Measurements from ENCODE around the gene CARS1. TPM values are rescaled to one million over a fixed set of nuclear protein-coding genes. Genes with fewer than 3 reads are reported as not detected.
A peak's percentile ranks its signal among the peaks of the same experiment; 100 is the strongest.

CARS1 gene
- total and polyA plus RNA-seq, 12 donors, result 12.5 to 24.6 (median 15.9) TPM

GRCh38 chr11:2952290-2952689 lies 104.9 kb downstream of the CARS1 start:
- intact Hi-C loops (cut with DNase I), result no loop called here
- peak overlapping the region in 1 of 10 donors; percentile 17 for H3K27ac ChIP-seq

DNA sequence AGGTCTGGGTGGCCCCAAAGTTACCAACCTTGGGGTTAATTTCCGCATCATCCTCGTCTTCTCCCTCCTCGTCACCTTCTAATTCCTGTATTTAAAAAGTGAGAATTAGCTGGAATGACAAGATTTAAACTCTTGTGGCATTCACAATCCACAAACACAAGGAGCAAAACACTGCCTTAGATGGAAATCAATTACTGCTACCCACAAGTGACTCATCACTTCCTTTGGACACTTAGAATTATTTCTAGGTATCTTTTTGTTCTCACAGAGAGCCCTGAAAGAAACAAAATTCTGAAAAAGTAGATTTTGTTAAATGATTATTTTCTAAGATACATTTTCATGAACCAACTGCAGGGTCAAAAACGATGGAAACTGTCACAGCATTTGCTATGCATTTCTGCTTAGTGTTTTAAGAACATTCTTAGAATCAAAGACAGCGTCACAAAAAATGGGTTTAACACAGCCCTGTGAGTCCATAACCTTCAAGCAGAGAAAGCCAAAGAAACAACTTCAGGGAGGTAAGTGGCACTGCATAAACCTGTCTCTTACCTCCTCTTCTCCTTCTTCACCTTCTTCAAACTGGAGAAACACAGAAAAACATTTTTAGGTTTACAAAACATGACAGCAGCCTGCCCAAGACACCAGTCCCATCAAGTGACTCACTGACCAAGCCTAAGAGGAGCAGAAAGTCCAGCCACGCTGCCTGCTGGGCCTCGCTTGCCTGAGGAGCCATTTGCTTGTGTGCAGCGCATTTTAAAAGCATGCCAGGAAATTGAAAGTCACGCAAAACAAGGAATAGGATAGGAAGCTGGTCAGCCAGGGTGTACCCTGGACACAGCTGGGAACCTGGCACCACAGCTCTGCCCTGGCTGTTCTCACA lies 105.8 kb downstream of the CARS1 start:
- H3K36me3 ChIP-seq, result peaks cover 0 to 100% (median 67%) of the 10 kb centered on the region in 9 donors
- intact Hi-C loops (cut with DNase I), result no loop called here
- no peaks in the 10 kb centered on the region for H3K9me3 ChIP-seq
- 87 to 89% methylated on average over 9 of the region's 9 CpGs for WGBS, 2 donors
- no peak for DNase-seq
- H3K4me1 ChIP-seq, result peaks cover 0 to 20% (median 4%) of the 10 kb centered on the region in 9 donors
- ATAC-seq, result no peak
- H3K27me3 ChIP-seq, result no peaks in the 10 kb centered on the region
- H3K27ac ChIP-seq, result peak overlapping the region in 1 of 10 donors; percentile 17
- no peak overlapping the region for H3K4me3 ChIP-seq
- TF ChIP-seq, protein P1, sequence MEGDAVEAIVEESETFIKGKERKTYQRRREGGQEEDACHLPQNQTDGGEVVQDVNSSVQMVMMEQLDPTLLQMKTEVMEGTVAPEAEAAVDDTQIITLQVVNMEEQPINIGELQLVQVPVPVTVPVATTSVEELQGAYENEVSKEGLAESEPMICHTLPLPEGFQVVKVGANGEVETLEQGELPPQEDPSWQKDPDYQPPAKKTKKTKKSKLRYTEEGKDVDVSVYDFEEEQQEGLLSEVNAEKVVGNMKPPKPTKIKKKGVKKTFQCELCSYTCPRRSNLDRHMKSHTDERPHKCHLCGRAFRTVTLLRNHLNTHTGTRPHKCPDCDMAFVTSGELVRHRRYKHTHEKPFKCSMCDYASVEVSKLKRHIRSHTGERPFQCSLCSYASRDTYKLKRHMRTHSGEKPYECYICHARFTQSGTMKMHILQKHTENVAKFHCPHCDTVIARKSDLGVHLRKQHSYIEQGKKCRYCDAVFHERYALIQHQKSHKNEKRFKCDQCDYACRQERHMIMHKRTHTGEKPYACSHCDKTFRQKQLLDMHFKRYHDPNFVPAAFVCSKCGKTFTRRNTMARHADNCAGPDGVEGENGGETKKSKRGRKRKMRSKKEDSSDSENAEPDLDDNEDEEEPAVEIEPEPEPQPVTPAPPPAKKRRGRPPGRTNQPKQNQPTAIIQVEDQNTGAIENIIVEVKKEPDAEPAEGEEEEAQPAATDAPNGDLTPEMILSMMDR (IDR thresholded peaks at IDR 0.05), result no peak

More at GRCh38 chr11:2952290-2952689, 104.9 kb downstream of the CARS1 start:
- no peaks in the 10 kb centered on the region for H3K9me3 ChIP-seq
- H3K4me1 ChIP-seq, result peaks cover 0 to 18% (median 0%) of the 10 kb centered on the region in 9 donors
- peaks cover 0 to 100% (median 75%) of the 10 kb centered on the region in 9 donors for H3K36me3 ChIP-seq
- no peak overlapping the region for H3K4me3 ChIP-seq
- H3K27me3 ChIP-seq, result no peaks in the 10 kb centered on the region
- WGBS, 2 donors, result 62 to 71% methylated on average over 6 of the region's 6 CpGs
- TF ChIP-seq, protein P1 (IDR thresholded peaks at IDR 0.05), result no peak
- DNase-seq (no peak), ATAC-seq (no peak)

Other genes starting within 250 kb of the CARS1 start
- gene CDKN1C, start 171.6 kb downstream of the CARS1 start, total RNA-seq, result 10 to 100 TPM; 16.9 to 48.0 (median 25.4) TPM
- gene CDKN1C, start 171.6 kb downstream of the CARS1 start, polyA plus RNA-seq, result 10 to 100 TPM; 50.3 to 55.3 TPM
- 1 to 10 TPM in 3 of 10 donors, under 1 TPM in 6, not detected in 1; 0.39 to 2.8 (median 0.80) TPM for gene PHLDA2, start 128.0 kb downstream of the CARS1 start, total RNA-seq
- 10 to 100 TPM in 1 of 2 donors, 1 to 10 TPM in 1; 1.6 to 14.2 TPM for gene PHLDA2, start 128.0 kb downstream of the CARS1 start, polyA plus RNA-seq
- 100 to 1,000 TPM; 167 to 233 (median 191) TPM for gene NAP1L4, start 65.1 kb downstream of the CARS1 start, total RNA-seq
- 100 to 1,000 TPM in 1 of 2 donors, 10 to 100 TPM in 1; 98.5 to 102 TPM for gene NAP1L4, start 65.1 kb downstream of the CARS1 start, polyA plus RNA-seq
- 10 to 100 TPM; 12.7 to 18.2 (median 15.5) TPM for gene OSBPL5, start 107.9 kb upstream of the CARS1 start, total RNA-seq
- 10 to 100 TPM; 10.4 to 18.7 TPM for gene OSBPL5, start 107.9 kb upstream of the CARS1 start, polyA plus RNA-seq
- gene MRGPRG, start 161.4 kb upstream of the CARS1 start, total RNA-seq, result not detected
- not detected for gene MRGPRG, start 161.4 kb upstream of the CARS1 start, polyA plus RNA-seq
- gene MRGPRE, start 175.0 kb upstream of the CARS1 start, total RNA-seq, result 1 to 10 TPM in 2 of 10 donors, under 1 TPM in 7, not detected in 1; 0.21 to 2.5 (median 0.51) TPM
- gene MRGPRE, start 175.0 kb upstream of the CARS1 start, polyA plus RNA-seq, result not detected